Activated naive CD8-positive, alpha-beta T cell (primary cell): ENCODE results near the gene ACSM6.

Experiments
- H3K27ac Mint-ChIP-seq: one replicate; pipeline ENCODE4 v1.8.0; 2021; ENCODE audit warnings: mixed read lengths
- H3K27me3 Mint-ChIP-seq: one replicate; pipeline ENCODE4 v1.8.0; 2021; ENCODE audit warnings: mixed read lengths
- H3K36me3 Mint-ChIP-seq: one replicate; pipeline ENCODE4 v1.8.0; 2021; ENCODE audit warnings: mixed read lengths
- H3K4me1 Mint-ChIP-seq: one replicate; pipeline ENCODE4 v1.8.0; 2021; ENCODE audit warnings: low read depth, mixed read lengths
- H3K4me3 Mint-ChIP-seq: one replicate; pipeline ENCODE4 v1.8.0; 2021; ENCODE audit warnings: mild to moderate bottlenecking, mixed read lengths
- H3K9me3 Mint-ChIP-seq: one replicate; pipeline ENCODE4 v1.8.0; 2021; ENCODE audit warnings: low read depth, mixed read lengths

Gene ACSM6

GRCh38 chr10:95193944-95194343 is at the start of gene ACSM6:
Gene ACSM6 (plus strand): TSS chr10:95194238. CDS start chr10:95194486, 248 bp downstream.
- Mint-ChIP-seq H3K9me3 (no peaks in the 10 kb centered on the region), H3K36me3 (peaks cover 4% of the 10 kb centered on the region), H3K4me3 (no peak within 1 kb of the TSS), H3K27me3 (peaks cover 2% of the 10 kb centered on the region), H3K4me1 (no peaks in the 10 kb centered on the region), H3K27ac (no peak within 1 kb of the TSS)

- Mint-ChIP-seq H3K27ac (no peak overlapping the region), H3K4me3 (no peak overlapping the region), H3K27me3 (no peaks in the 10 kb centered on the region), H3K4me1 (no peaks in the 10 kb centered on the region), H3K36me3 (no peaks in the 10 kb centered on the region), H3K9me3 (peaks cover 3% of the 10 kb centered on the region)
Measured at GRCh38 chr10:95168694-95169093, 25.3 kb upstream of the ACSM6 start.

GRCh38 chr10:95169522-95169921 is 24.5 kb upstream of the ACSM6 start:
- H3K4me1 Mint-ChIP-seq, result no peaks in the 10 kb centered on the region

GRCh38 chr10:95170790-95171189 is 23.2 kb upstream of the ACSM6 start:
- Mint-ChIP-seq H3K4me3 (no peak overlapping the region), H3K9me3 (no peaks in the 10 kb centered on the region), H3K27me3 (peaks cover 1% of the 10 kb centered on the region), H3K27ac (no peak overlapping the region), H3K36me3 (no peaks in the 10 kb centered on the region), H3K4me1 (no peaks in the 10 kb centered on the region)

More at GRCh38 chr10:95169522-95169921, 24.5 kb upstream of the ACSM6 start:
- Mint-ChIP-seq H3K36me3 (no peaks in the 10 kb centered on the region), H3K27ac (no peak overlapping the region), H3K27me3 (no peaks in the 10 kb centered on the region), H3K4me3 (no peak overlapping the region), H3K9me3 (no peaks in the 10 kb centered on the region)

- H3K9me3 Mint-ChIP-seq, result no peaks in the 10 kb centered on the region
- H3K4me3 Mint-ChIP-seq, result no peak overlapping the region
- H3K36me3 Mint-ChIP-seq, result no peaks in the 10 kb centered on the region
- no peaks in the 10 kb centered on the region for H3K4me1 Mint-ChIP-seq
- peaks cover 1% of the 10 kb centered on the region for H3K27me3 Mint-ChIP-seq
- no peak overlapping the region for H3K27ac Mint-ChIP-seq
Measured at GRCh38 chr10:95171336-95171735, 22.7 kb upstream of the ACSM6 start.

GRCh38 chr10:95172851-95173250 is 21.2 kb upstream of the ACSM6 start:
- no peaks in the 10 kb centered on the region for H3K4me1 Mint-ChIP-seq
- H3K9me3 Mint-ChIP-seq, result peaks cover 3% of the 10 kb centered on the region
- no peak overlapping the region for H3K4me3 Mint-ChIP-seq
- H3K27ac Mint-ChIP-seq, result no peak overlapping the region
- H3K27me3 Mint-ChIP-seq, result peaks cover 3% of the 10 kb centered on the region
- H3K36me3 Mint-ChIP-seq, result no peaks in the 10 kb centered on the region

- H3K4me3 Mint-ChIP-seq, result no peak overlapping the region
- H3K27ac Mint-ChIP-seq, result no peak overlapping the region
- no peaks in the 10 kb centered on the region for H3K36me3 Mint-ChIP-seq
- H3K4me1 Mint-ChIP-seq, result no peaks in the 10 kb centered on the region
- peaks cover 3% of the 10 kb centered on the region for H3K9me3 Mint-ChIP-seq
- peaks cover 5% of the 10 kb centered on the region for H3K27me3 Mint-ChIP-seq
Measured at GRCh38 chr10:95176101-95176500, 17.9 kb upstream of the ACSM6 start.

- H3K4me1 Mint-ChIP-seq, result no peaks in the 10 kb centered on the region
- H3K36me3 Mint-ChIP-seq, result no peaks in the 10 kb centered on the region
- peaks cover 3% of the 10 kb centered on the region for H3K9me3 Mint-ChIP-seq
- H3K27ac Mint-ChIP-seq, result no peak overlapping the region
- peaks cover 5% of the 10 kb centered on the region for H3K27me3 Mint-ChIP-seq
- H3K4me3 Mint-ChIP-seq, result no peak overlapping the region
Measured at GRCh38 chr10:95177429-95177828, 16.6 kb upstream of the ACSM6 start.

GRCh38 chr10:95178266-95178665 is 15.8 kb upstream of the ACSM6 start:
- Mint-ChIP-seq H3K36me3 (no peaks in the 10 kb centered on the region), H3K4me1 (peaks cover 2% of the 10 kb centered on the region), H3K4me3 (no peak overlapping the region), H3K27ac (no peak overlapping the region), H3K27me3 (peaks cover 7% of the 10 kb centered on the region), H3K9me3 (peaks cover 3% of the 10 kb centered on the region)

GRCh38 chr10:95178797-95179196 is 15.2 kb upstream of the ACSM6 start:
- Mint-ChIP-seq H3K27me3 (peaks cover 7% of the 10 kb centered on the region), H3K9me3 (peaks cover 3% of the 10 kb centered on the region), H3K27ac (no peak overlapping the region), H3K4me1 (peaks cover 2% of the 10 kb centered on the region), H3K36me3 (no peaks in the 10 kb centered on the region), H3K4me3 (no peak overlapping the region)

GRCh38 chr10:95181726-95182125 is 12.3 kb upstream of the ACSM6 start:
- H3K4me3 Mint-ChIP-seq, result no peak overlapping the region
- H3K27me3 Mint-ChIP-seq, result peaks cover 11% of the 10 kb centered on the region
- peaks cover 8% of the 10 kb centered on the region for H3K4me1 Mint-ChIP-seq
- H3K9me3 Mint-ChIP-seq, result peaks cover 3% of the 10 kb centered on the region
- H3K36me3 Mint-ChIP-seq, result no peaks in the 10 kb centered on the region
- H3K27ac Mint-ChIP-seq, result no peak overlapping the region

- peaks cover 9% of the 10 kb centered on the region for H3K27me3 Mint-ChIP-seq
- peak overlapping the region; percentile 22 for H3K27ac Mint-ChIP-seq
- H3K4me3 Mint-ChIP-seq, result peak overlapping the region; percentile 80
- H3K36me3 Mint-ChIP-seq, result no peaks in the 10 kb centered on the region
- H3K9me3 Mint-ChIP-seq, result no peaks in the 10 kb centered on the region
- peaks cover 8% of the 10 kb centered on the region for H3K4me1 Mint-ChIP-seq
Measured at GRCh38 chr10:95183271-95184230, 10.5 kb upstream of the ACSM6 start.

- no peaks in the 10 kb centered on the region for H3K36me3 Mint-ChIP-seq
- no peaks in the 10 kb centered on the region for H3K9me3 Mint-ChIP-seq
- H3K4me1 Mint-ChIP-seq, result peaks cover 8% of the 10 kb centered on the region
- H3K27me3 Mint-ChIP-seq, result peaks cover 10% of the 10 kb centered on the region
- no peak overlapping the region for H3K4me3 Mint-ChIP-seq
- no peak overlapping the region for H3K27ac Mint-ChIP-seq
Measured at GRCh38 chr10:95187617-95188016, 6.4 kb upstream of the ACSM6 start.

- H3K27ac Mint-ChIP-seq, result no peak overlapping the region
Measured at GRCh38 chr10:95188593-95188992, 5.4 kb upstream of the ACSM6 start.

GRCh38 chr10:95196046-95196445 is 2.0 kb downstream of the ACSM6 start:
- Mint-ChIP-seq H3K36me3 (peaks cover 4% of the 10 kb centered on the region), H3K9me3 (peaks cover 5% of the 10 kb centered on the region), H3K27ac (no peak overlapping the region), H3K4me1 (no peaks in the 10 kb centered on the region), H3K4me3 (no peak overlapping the region), H3K27me3 (no peaks in the 10 kb centered on the region)

More at GRCh38 chr10:95188593-95188992, 5.4 kb upstream of the ACSM6 start:
- H3K36me3 Mint-ChIP-seq, result peaks cover 4% of the 10 kb centered on the region
- peaks cover 6% of the 10 kb centered on the region for H3K4me1 Mint-ChIP-seq
- H3K9me3 Mint-ChIP-seq, result no peaks in the 10 kb centered on the region
- no peak overlapping the region for H3K4me3 Mint-ChIP-seq
- H3K27me3 Mint-ChIP-seq, result peaks cover 7% of the 10 kb centered on the region
